Spleen (tissue), 11 donors: ENCODE data around the gene DCBLD2. TPM values are rescaled to one million over a fixed set of nuclear protein-coding genes. Genes with fewer than 3 reads are reported as not detected.

ENCODE experiments used
- DNase-seq: peaks from one replicate; pipeline ENCODE4 v3.0.0-alpha.2; 2020
- H3K27ac ChIP-seq, 8 donors: fragments of 200-600 bp; sonication (generic) in 7 of 8; 1 replicate in 4 of 8; 2 replicates in 4 of 8; pipeline versions ENCODE4 v1.5.0 to v1.8.0; 2016 to 2021; ENCODE audit warnings: inconsistent platforms in 4 of 8, mild to moderate bottlenecking in 4 of 8, moderate library complexity in 1 of 8
- H3K27me3 ChIP-seq, 7 donors: fragments of 200-600 bp; sonication (generic) in 6 of 7; replicated peaks in 1 of 7; 1 replicate in 4 of 7; 2 replicates in 3 of 7; pipeline versions ENCODE4 v1.5.0 to v1.8.0; 2016 to 2021; ENCODE audit warnings: inconsistent platforms in 3 of 7, mild to moderate bottlenecking in 1 of 7
- H3K36me3 ChIP-seq, 6 donors: fragments of 200-600 bp; sonication (generic) in 5 of 6; 1 replicate in 4 of 6; 2 replicates in 2 of 6; pipeline versions ENCODE4 v1.5.0 to v1.8.0; 2016 to 2021; ENCODE audit warnings: inconsistent platforms in 2 of 6
- H3K4me1 ChIP-seq, 6 donors: fragments of 200-600 bp; sonication (generic) in 5 of 6; 1 replicate in 3 of 6; 2 replicates in 3 of 6; pipeline versions ENCODE4 v1.5.0 to v1.8.0; 2016 to 2021; ENCODE audit warnings: inconsistent platforms in 3 of 6
- H3K4me3 ChIP-seq, 8 donors: fragments of 200-600 bp; sonication (generic) in 7 of 8; 1 replicate in 4 of 8; 2 replicates in 4 of 8; pipeline versions ENCODE4 v1.5.0 to v1.8.0; 2016 to 2021; ENCODE audit warnings: inconsistent platforms in 4 of 8, mild to moderate bottlenecking in 4 of 8, moderate library complexity in 2 of 8
- H3K9me3 ChIP-seq, 8 donors: fragments of 200-600 bp; sonication (generic) in 7 of 8; 1 replicate in 4 of 8; 2 replicates in 4 of 8; pipeline versions ENCODE4 v1.5.0 to v1.8.0; 2016 to 2021; ENCODE audit warnings: inconsistent platforms in 4 of 8
- CTCF ChIP-seq, 11 experiments: fragments of 200-600 bp in 7 of 11; fragments of 450-650 bp in 4 of 11; sonication (generic) in 4 of 11; IDR thresholded peaks in 8 of 11; conservative IDR thresholded peaks in 3 of 11; 1 replicate in 7 of 11; 2 replicates in 4 of 11; pipeline versions ENCODE4 v1.4.0 to v1.8.0; 2016 to 2021; ENCODE audit warnings: antibody characterized with exemption in 11 of 11, inconsistent platforms in 4 of 11, mild to moderate bottlenecking in 1 of 11
- POLR2A ChIP-seq, 3 donors: fragments of 450-650 bp; IDR thresholded peaks; one replicate each; pipeline ENCODE4 v1.5.1; 2017; ENCODE audit warnings: antibody characterized with exemption in 3 of 3, mild to moderate bottlenecking in 1 of 3
- POLR2AphosphoS5 ChIP-seq, 3 donors: sonication (generic); formaldehyde crosslinking; IDR thresholded peaks; one replicate each; pipeline ENCODE4 v1.5.1; 2017; ENCODE audit warnings: antibody characterized with exemption in 3 of 3
- WGBS, 5 donors: extraction: QIAGEN DNeasy Blood & Tissue Kit in 3 of 5; methylation state at CpG; one replicate each; pipeline versions ENCODE4 v1.1.5 to v1.1.7; 2013 to 2018; 5-methylcytosine and 5-hydroxymethylcytosine counted together
- intact Hi-C: fragments of 100-400 bp; cut with DNase I; formaldehyde crosslinking; loops from one replicate; pipeline ENCODE4 v1.15.0; 2023; ENCODE audit warnings: low total_unique reads
- polyA plus RNA-seq, 3 donors: library from polyadenylated mRNA; stranded (reverse); fragments of 200-250 nt; gene quantifications; one replicate each; pipeline ENCODE4 v1.2.1, GENCODE V29; 2013
- small RNA-seq, 4 donors: library from RNA; depleted of rRNA; stranded (forward); fragments of <200 nt; gene quantifications; one replicate each; pipeline ENCODE3, GENCODE V24; 2016
- total RNA-seq, 7 donors: library from RNA; depleted of rRNA in 3 of 7; stranded (reverse); fragments of >200 nt in 3 of 7; fragmentation: NEBNext Ultra II Directional in 4 of 7; extraction: Animal tissue kit (Norgen Biotek cat#: 25700) in 4 of 7; gene quantifications; one replicate each; pipeline versions ENCODE4 v1.1.0 to v1.2.1, GENCODE V29; 2016 to 2021
- donor health status: healthy with polysubstance abuse.
- donor health status: DM: no; HTN: no; CAD: no; lungs with moderate emphysema.
- donor health status: DM: no; HTN: no; CAD: no.
- donor health status: Bipolar disorder and iron deficiency.
- donor health status: healthy.
- donor health status: DM: no; HTN: no; CAD: no.
- donor health status: DM: yes; HTN: yes; CAD: no.

The DCBLD2 gene
- total and polyA plus RNA-seq, 10 donors = 0.91 to 10.4 (median 4.3) TPM

DNA sequence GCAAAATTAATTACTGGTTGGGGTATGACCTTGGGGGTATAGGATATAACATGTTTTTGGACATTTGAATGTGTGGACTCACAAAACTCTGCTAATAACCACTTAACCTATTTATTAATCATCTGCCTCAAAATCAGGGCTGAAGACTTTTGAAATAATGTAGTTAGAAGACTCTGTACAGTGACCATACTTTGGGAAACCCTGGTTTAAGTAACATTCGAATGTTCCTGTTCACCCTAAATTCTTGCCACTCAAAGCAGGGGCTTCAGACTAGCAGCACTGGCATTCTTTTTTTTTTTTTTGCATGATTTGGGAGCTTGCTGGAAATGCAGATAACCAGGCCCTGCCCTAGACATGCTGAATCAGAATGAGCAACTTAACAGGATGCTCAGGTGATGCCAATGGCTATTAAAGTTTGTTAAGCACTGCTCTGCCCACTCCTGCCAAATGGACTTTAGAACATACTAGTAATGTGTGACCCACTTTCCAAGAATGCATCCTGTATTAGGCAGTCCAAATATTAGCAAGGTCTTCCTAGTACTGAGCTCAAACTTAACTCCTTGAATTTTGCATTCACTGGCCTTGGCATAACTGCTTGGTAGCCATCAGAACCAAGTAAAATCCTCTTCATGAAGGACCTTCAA lies 151.1 kb downstream of the DCBLD2 start:
- WGBS, 5 donors = 73 to 96% (median 89%) methylated on average over 1 of the region's 1 CpG
- Histone ChIP-seq H3K27ac (no peak overlapping the region), H3K4me1 (no peaks in the 10 kb centered on the region), H3K9me3 (no peaks in the 10 kb centered on the region), H3K27me3 (peaks cover 0 to 6% (median 0%) of the 10 kb centered on the region in 7 donors), H3K4me3 (no peak overlapping the region), H3K36me3 (no peaks in the 10 kb centered on the region)
- intact Hi-C loops = no loop called here
- TF ChIP-seq POLR2AphosphoS5 (IDR thresholded peaks at IDR 0.05) = no peak
- no peak for TF ChIP-seq POLR2A (IDR thresholded peaks at IDR 0.05)
- TF ChIP-seq CTCF (IDR thresholded peaks at IDR 0.05 in 8 of 11, conservative IDR thresholded peaks at IDR 0.05 in 3 of 11) = no peak
- DNase-seq = no peak

- Histone ChIP-seq H3K4me1 (no peaks in the 10 kb centered on the region), H3K9me3 (no peaks in the 10 kb centered on the region), H3K27me3 (peaks cover 0 to 14% (median 0%) of the 10 kb centered on the region in 7 donors), H3K36me3 (no peaks in the 10 kb centered on the region), H3K27ac (no peak overlapping the region), H3K4me3 (no peak overlapping the region)
- no peak for TF ChIP-seq CTCF (IDR thresholded peaks at IDR 0.05 in 8 of 11, conservative IDR thresholded peaks at IDR 0.05 in 3 of 11)
- no peak for DNase-seq
- intact Hi-C loops = no loop called here
- 73 to 88% (median 87%) methylated on average over 4 of the region's 4 CpGs for WGBS, 5 donors
Observed at GRCh38 chr3:98746882-98747281, 154.6 kb downstream of the DCBLD2 start.

GRCh38 chr3:98746122-98746521 lies 155.4 kb downstream of the DCBLD2 start:
- intact Hi-C loops = no loop called here
- Histone ChIP-seq H3K27ac (no peak overlapping the region), H3K4me3 (no peak overlapping the region), H3K27me3 (peaks cover 0 to 14% (median 0%) of the 10 kb centered on the region in 7 donors), H3K4me1 (no peaks in the 10 kb centered on the region), H3K9me3 (no peaks in the 10 kb centered on the region), H3K36me3 (no peaks in the 10 kb centered on the region)
- no peak for TF ChIP-seq POLR2AphosphoS5 (IDR thresholded peaks at IDR 0.05)
- no peak for TF ChIP-seq CTCF (IDR thresholded peaks at IDR 0.05 in 8 of 11, conservative IDR thresholded peaks at IDR 0.05 in 3 of 11)
- no peak for TF ChIP-seq POLR2A (IDR thresholded peaks at IDR 0.05)
- DNase-seq = no peak
- 78 to 88% (median 83%) methylated on average over 4 of the region's 4 CpGs for WGBS, 5 donors

Small RNAs within 50 kb of the gene (small RNA-seq; reads per million reads assigned to genes)
- gene RNU6-1263P = 0 reads per million in 4 donors
- 0 reads per million in 4 donors for gene RNU6-26P

Other genes starting within 250 kb of the DCBLD2 start
- gene ST3GAL6, start 138.4 kb downstream of the DCBLD2 start, total RNA-seq = 10 to 100 TPM in 3 of 7 donors, 1 to 10 TPM in 4; 6.9 to 16.8 (median 9.9) TPM
- 1 to 10 TPM; 2.5 to 7.2 (median 5.4) TPM for gene ST3GAL6, start 138.4 kb downstream of the DCBLD2 start, polyA plus RNA-seq